Colonic mucosa (tissue), 4 donors: ENCODE results near the gene STEEP1. TPM values are rescaled to one million over a fixed set of nuclear protein-coding genes. Genes with fewer than 3 reads are reported as not detected.
A peak's percentile ranks its signal among the peaks of the same experiment; 100 is the strongest.

Source experiments
- DNase-seq: peaks from one replicate; pipeline ENCODE4 v3.0.0-alpha.2; 2020
- H3K27ac ChIP-seq: fragments of 200-600 bp; one replicate; pipeline ENCODE4 v1.8.0; 2021
- H3K27me3 ChIP-seq: fragments of 200-600 bp; one replicate; pipeline ENCODE4 v1.8.0; 2021
- H3K36me3 ChIP-seq: fragments of 200-600 bp; one replicate; pipeline ENCODE4 v1.8.0; 2021
- H3K4me1 ChIP-seq: fragments of 200-600 bp; one replicate; pipeline ENCODE4 v1.8.0; 2021; ENCODE audit warnings: mild to moderate bottlenecking
- H3K4me3 ChIP-seq: fragments of 200-600 bp; one replicate; pipeline ENCODE4 v1.8.0; 2021
- H3K9ac ChIP-seq, 2 donors: one replicate each; pipeline ENCODE4 v1.7.0; 2013; ENCODE audit warnings: control low read depth in 2 of 2, low read depth in 2 of 2, low read length in 2 of 2
- H3K9me3 ChIP-seq: fragments of 200-600 bp; one replicate; pipeline ENCODE4 v1.8.0; 2021
- intact Hi-C: fragments of 100-400 bp; cut with DNase I; formaldehyde crosslinking; loops from one replicate; pipeline ENCODE4 v1.14.1; 2022
- total RNA-seq, 2 donors: library from RNA; stranded (reverse); fragmentation: NEBNext Ultra II Directional in 1 of 2; extraction: Animal tissue kit (Norgen Biotek cat#: 25700) in 1 of 2; gene quantifications; one replicate each; pipeline ENCODE4 v1.2.1, GENCODE V29; 2021
- TF ChIP-seq, protein P1 (sequence below): fragments of 200-600 bp; IDR thresholded peaks from one replicate; pipeline ENCODE4 v1.8.0; 2022; ENCODE audit warnings: antibody characterized with exemption, mild to moderate bottlenecking
- donor health status: healthy.
- donor health status: DM: no; HTN: no; CAD: no.
- donor health status: DM: no; HTN: no; CAD: no.

The STEEP1 gene
- total RNA-seq, 2 donors from 2014 or later = 18.8 to 19.2 TPM

DNA sequence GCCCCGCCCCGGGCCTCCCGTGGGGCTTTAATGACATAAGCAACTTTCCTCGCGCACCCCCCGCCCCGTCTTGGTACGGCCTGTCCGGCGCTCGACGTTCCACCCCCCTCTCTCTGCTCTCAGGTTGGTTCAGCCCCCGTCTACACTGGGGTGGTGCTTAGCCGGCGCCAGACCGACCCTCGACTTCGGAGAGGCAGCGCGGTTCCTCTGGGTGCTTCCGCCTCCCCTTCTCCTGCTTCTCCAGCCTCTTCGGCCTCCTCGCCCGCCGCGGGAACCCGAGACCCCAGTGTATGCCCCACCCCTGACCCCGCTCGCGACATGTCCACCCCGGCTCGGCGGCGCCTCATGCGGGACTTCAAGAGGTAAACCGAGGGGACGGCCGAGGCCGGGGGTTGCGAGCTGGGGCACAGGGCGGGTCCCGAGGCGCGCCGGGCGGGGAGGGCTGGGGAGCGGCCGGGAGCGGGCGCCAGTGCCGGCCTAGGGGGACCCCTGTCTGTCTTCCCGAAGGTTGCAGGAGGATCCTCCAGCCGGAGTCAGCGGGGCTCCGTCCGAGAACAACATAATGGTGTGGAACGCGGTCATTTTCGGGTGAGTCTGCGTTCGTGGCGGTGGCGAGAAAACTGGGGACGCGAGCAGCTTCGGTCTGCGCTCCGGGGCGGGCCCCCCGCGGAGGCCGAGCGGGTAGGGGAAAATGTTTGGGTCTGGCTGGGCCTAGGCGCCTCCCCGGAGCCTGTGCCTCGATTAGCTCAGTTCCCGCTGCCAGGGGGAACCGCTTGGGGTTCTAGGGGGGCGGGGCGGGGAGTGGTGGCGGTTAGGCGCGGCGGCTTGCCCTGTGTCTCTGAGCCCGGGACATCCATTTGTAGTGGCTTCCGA is 9.4 kb upstream of the STEEP1 start, which contains the start of gene UBE2A:
Gene UBE2A (plus strand): TSS at position 170 of the 873 bp plus-strand sequence. CDS start 149 bp downstream, at position 319.
- Histone ChIP-seq H3K36me3 (no peaks in the 10 kb centered on the region), H3K9ac (peak within 1 kb of the TSS; percentile 67 to 76), H3K4me3 (peak within 1 kb of the TSS; percentile 49), H3K27ac (peak within 1 kb of the TSS; percentile 81), H3K4me1 (no peaks in the 10 kb centered on the region), H3K9me3 (no peaks in the 10 kb centered on the region), H3K27me3 (no peaks in the 10 kb centered on the region)
- intact Hi-C loops = no loop called here
- TF ChIP-seq, protein P1, sequence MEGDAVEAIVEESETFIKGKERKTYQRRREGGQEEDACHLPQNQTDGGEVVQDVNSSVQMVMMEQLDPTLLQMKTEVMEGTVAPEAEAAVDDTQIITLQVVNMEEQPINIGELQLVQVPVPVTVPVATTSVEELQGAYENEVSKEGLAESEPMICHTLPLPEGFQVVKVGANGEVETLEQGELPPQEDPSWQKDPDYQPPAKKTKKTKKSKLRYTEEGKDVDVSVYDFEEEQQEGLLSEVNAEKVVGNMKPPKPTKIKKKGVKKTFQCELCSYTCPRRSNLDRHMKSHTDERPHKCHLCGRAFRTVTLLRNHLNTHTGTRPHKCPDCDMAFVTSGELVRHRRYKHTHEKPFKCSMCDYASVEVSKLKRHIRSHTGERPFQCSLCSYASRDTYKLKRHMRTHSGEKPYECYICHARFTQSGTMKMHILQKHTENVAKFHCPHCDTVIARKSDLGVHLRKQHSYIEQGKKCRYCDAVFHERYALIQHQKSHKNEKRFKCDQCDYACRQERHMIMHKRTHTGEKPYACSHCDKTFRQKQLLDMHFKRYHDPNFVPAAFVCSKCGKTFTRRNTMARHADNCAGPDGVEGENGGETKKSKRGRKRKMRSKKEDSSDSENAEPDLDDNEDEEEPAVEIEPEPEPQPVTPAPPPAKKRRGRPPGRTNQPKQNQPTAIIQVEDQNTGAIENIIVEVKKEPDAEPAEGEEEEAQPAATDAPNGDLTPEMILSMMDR = peak; percentile 22
- peak; percentile 92 for DNase-seq

DNA sequence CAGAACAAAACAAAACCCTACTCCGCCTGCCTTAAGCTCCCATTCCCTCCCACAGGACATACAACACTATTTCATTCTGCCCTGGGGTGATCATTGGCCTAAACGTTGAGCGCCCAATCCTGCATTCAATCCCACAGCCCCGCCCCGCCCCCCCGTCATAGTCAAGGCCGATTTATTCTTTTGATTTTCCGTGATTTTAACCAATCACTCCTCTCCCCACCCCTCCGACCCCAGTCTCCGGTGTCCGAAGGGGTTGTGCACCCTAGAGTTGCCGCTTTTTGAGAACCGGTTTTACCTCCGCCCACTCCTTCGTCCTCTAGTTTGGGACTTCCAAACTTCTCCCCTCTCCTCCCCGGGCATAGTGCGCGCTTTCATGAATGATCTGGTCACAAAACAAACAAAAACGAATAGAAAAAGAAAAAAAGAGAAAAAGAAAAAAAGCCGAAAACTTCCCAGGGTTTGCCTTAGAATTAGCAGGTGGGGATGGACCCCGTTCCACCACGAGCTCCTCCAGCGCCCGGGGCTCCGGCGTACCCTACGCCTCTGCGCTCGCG is 8.7 kb upstream of the STEEP1 start:
- peak overlapping the region; percentile 81 for H3K27ac ChIP-seq
- H3K4me1 ChIP-seq = no peaks in the 10 kb centered on the region
- TF ChIP-seq, protein P1 = no peak
- intact Hi-C loops = no loop called here
- DNase-seq = peak; percentile 37
- H3K4me3 ChIP-seq = peak overlapping the region; percentile 49
- no peaks in the 10 kb centered on the region for H3K36me3 ChIP-seq
- H3K9ac ChIP-seq = peak overlapping the region; percentile 48 to 76
- H3K27me3 ChIP-seq = no peaks in the 10 kb centered on the region
- H3K9me3 ChIP-seq = no peaks in the 10 kb centered on the region

DNA sequence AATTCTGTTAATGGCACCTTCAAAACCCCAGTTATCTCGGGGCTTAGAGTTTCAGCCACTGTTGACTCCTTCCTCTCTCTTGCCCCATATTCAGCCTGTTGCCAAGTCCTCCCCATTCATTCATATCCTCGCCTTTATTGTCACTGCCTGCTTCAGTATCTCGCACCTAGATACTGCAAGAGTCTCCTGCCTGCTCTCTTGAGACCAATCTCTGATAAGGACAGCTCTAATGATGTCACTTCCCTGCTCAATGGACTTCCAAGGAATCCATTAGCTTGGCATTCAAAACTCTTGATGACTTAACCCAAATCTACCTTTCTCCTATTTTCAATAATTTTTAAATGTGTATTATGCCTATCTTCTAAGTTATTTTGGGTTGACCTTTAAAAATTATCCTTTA is 8.0 kb upstream of the STEEP1 start:
- DNase-seq = no peak

DNA sequence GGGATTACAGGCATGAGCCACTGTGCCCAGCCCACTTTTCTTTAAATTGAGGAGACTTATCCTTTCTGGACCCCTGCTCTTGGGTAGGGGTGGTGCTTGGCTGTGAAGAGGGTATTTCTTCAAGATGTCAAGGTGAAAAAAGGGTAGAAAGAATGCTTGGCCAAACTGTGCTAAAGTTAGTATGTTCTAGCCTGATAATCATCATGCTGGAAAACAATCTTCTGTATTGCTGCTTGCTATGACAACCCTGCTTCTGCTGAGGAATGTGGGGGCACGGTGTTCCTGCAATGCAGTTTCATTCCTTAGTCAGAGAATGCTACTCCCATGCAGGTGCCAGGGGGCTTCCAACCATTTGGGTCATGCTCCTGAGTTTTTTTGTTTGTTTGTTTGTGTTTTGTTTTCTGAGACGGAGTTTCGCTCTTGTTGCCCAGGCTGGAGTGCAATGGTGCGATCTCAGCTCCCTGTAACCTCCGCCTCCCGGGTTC is 5.2 kb upstream of the STEEP1 start:
- Histone ChIP-seq H3K9ac (no peak overlapping the region), H3K9me3 (no peaks in the 10 kb centered on the region), H3K4me3 (no peak overlapping the region), H3K27ac (no peak overlapping the region), H3K36me3 (no peaks in the 10 kb centered on the region), H3K4me1 (no peaks in the 10 kb centered on the region), H3K27me3 (no peaks in the 10 kb centered on the region)
- TF ChIP-seq, protein P1 = no peak
- intact Hi-C loops = no loop called here
- DNase-seq = no peak

More for the DNA sequence above, 8.0 kb upstream of the STEEP1 start:
- H3K27me3 ChIP-seq = no peaks in the 10 kb centered on the region
- H3K27ac ChIP-seq = peak overlapping the region; percentile 81
- no peaks in the 10 kb centered on the region for H3K36me3 ChIP-seq
- peak overlapping the region; percentile 49 for H3K4me3 ChIP-seq
- TF ChIP-seq, protein P1 = no peak
- no peaks in the 10 kb centered on the region for H3K4me1 ChIP-seq
- H3K9ac ChIP-seq = peak overlapping the region in 1 of 2 donors; percentile 76
- intact Hi-C loops = no loop called here
- H3K9me3 ChIP-seq = no peaks in the 10 kb centered on the region

DNA sequence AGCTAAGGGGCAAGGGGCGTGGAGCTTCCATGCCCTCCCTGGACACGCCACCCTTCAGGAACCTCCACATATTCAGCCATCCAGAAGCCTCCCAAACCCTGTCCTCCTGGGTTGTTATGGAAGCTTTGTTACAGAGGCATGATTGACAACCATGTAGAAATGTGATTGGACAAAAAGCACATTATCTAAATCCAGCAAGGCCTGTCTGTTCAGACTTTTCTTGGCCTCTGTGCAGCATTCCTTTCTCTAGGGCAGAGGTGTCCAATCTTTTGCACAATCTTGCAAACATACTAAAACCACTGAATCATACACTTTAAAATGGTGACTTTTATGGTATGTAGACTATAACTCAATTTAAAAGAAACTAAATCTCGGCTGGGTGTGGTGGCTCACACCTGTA is 12.7 kb downstream of the STEEP1 start:
- DNase-seq = no peak
- Histone ChIP-seq H3K9me3 (no peaks in the 10 kb centered on the region), H3K4me3 (no peak overlapping the region), H3K27ac (no peak overlapping the region), H3K4me1 (no peaks in the 10 kb centered on the region), H3K27me3 (no peaks in the 10 kb centered on the region), H3K9ac (no peak overlapping the region), H3K36me3 (no peaks in the 10 kb centered on the region)
- intact Hi-C loops = no loop called here
- TF ChIP-seq, protein P1 = no peak
